Cerebellar nuclear complex (tissue), 1 donor: ENCODE data around the gene NPLOC4.
"Not testable (repeated sequence)": the region's sequence is repeated elsewhere in the genome, so short reads cannot be mapped to it uniquely, and the experiment has no call there.

ENCODE experiments used
- DNase-seq, 2 experiments: peaks; one replicate each; lab custom pipeline; 2025; lab: John Stamatoyannopoulos, UW

NPLOC4 gene

DNA sequence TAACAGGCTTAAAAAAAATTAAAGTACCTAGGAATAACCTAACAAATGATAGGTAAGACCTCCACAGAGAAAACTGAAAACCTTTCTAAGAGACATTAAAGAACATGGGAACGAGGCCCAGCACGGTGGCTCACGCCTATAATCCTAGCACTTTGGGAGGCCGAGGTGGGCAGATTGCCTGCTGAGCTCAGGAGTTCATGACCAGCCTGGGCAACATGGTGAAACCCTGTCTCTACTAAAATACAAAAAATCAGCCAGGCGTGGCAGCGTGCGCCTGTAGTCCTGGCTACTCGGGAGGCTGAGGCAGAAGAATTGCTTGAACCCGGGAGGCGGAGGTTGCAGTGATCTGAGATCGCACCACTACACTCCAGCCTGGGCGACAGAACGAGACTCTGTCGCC, 52.1 kb downstream of the NPLOC4 start:
- not testable (repeated sequence) for DNase-seq

DNA sequence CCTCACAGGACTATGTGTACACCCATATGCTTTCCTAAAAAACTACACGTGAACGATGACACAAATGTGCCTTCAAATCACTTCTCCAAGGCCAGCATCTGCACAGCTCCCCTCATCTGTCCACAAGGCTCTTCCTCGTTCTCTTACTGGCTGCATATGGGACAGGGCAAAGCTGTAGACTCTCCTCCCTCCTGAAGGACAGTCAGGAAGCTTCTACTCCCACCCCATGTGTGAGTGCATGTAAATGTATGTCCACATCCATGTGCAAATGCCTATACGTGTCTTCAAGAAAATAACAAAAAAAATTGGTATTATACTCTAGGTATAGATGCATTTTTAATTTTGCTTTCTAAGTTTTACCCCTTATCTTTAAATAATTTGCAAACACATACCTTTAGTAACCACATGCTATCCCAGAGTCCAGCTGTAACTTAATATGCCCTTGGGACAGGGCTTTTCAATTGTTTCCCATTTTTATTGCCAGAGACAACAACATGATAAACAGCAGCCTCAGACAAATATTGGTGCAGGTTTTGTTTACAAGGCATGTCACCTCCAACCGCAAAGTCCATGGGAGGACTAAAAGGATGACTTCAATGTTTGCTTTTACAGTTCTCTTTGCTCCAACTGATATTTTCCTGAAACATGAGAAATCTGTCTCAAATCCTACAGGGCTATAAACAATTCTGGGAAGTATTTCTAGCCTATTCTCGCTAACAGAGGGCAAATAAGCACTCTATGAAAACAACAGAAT, 53.1 kb downstream of the NPLOC4 start:
- DNase-seq = no peak

- no peak for DNase-seq
These were observed 54.2 kb downstream of the NPLOC4 start for GRCh38 chr17:81582749-81583148.

DNA sequence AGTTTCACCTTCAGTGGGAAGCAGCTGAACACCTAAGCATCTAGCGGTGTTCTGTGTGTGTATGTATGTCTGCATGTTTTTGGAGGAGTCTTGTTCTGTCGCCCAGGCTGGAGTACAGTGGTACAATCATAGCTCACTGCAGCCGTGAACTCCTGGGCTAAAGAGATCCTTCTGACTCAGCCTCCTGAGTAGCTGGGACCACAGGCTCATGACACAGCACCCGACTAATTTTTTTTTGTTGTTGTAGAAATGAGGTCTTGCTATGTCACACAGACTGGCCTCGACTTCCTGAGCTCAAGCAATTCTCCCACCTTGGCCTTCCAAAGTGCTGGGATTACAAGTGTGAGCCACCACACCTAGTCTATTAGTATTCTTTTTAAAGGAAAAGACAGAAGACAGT, 54.6 kb downstream of the NPLOC4 start:
- no peak for DNase-seq

DNA sequence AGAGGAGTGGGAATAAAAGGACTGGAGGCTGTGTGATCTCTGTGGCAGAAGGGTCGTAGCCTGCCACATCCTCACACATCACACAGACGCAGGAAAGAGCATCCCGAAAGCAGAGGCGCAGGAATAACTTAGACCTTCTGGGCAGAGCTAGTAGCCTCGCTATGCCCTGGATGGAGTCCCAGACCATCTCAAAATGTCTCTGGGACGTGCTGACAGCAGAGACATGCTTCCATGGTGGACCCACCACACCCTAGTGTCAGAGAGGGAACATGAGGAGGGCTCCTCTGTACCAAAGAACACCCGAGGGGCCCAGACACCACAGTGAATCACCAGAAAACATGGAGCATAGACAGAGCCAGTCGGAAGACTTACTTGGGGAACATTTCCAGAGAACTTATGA, 55.2 kb downstream of the NPLOC4 start:
- DNase-seq = no peak

DNA sequence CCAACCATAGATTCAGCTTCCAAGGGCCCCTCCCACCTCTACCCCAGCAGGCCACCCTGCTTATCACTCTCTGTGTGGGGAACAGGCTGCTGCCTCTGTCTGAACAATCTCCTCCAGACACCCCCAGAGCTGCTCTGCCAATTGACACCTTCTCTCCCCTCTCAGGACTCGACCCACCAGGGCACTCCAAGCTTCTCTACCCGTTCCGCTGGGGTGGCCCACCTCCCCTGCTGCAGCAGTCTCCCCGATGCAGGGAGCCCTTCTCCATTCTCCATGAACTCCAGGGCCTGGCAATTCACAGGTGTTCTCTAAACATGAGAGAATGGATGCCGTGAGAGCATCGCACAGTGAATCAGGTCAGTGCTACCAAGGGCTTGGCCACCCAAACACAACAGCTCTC, 56.4 kb downstream of the NPLOC4 start:
- DNase-seq = no peak

- no peak for DNase-seq
These were observed 57.0 kb downstream of the NPLOC4 start for GRCh38 chr17:81579821-81580321.

DNA sequence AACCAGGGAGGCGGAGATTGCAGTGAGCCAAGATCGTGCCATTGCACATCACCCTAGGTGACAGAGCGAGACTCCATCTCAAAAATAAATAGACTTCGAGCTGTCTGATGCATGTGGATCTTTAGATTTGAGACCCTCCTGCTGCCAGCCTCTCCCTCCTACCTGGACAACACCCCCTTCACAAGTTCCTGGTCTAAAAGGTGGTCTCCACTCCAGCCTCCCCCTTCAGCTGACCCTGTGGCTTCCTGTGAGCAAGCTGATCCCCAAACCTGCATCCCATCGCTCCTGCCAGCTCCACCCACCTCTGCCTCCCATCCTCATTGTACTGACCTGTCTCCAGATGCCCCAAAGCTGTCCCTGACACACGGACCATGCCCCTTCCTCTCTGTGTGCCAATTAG, 57.6 kb downstream of the NPLOC4 start:
- no peak for DNase-seq

GRCh38 chr17:81578561-81579225, 58.2 kb downstream of the NPLOC4 start:
- DNase-seq = no peak

DNA sequence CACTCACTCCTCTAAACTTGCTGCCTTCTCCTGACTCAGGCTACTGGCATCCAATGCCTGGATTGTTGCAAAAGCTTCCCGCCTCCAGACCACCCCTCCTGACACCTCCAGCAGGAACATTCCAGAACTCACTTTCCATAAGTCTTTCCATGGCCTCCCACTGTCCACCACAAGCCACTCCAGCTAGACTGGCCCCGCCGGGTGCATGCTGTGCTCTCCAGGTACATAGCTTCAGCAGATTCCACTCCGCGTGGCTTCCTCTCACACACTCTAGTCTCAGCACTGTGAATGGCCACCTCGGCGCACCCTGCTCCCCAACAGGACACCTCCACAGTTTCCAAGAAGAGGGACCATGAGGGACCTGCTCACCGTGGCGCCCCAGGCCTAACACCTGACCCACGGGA, 58.9 kb downstream of the NPLOC4 start:
- DNase-seq = no peak

DNA sequence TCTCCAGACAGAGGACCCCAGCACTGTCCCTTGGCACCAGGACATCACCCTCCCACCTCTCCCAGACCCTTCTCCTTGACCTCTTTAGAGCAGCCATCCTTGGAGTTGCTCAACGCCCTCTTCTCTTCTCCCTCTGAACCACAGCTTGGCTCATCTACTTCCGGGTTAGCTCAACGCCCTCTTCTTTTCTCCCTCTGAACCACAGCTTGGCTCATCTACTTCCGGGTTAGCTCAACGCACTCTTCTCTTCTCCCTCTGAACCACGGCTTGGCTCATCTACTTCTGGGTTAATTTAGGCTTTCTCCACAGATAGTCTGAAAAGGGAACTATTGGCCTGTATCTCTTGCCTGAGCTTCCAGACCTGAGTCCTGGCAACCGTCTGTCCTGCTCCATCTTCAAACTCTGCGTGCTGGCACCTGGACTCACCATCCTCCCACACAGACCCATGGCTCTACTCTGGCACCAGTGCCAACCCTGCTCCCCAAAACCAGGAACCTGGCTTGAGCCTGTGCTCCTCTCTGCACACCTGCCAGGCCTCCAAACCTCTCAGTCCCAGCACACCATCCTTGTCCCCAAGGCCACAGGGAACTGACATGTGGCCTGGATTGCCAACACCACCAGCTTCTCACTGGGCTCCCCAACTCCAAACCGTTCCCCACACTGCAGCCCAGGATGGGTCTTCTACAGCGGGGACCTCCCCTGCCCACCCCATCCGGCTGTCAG, 59.5 kb downstream of the NPLOC4 start:
- no peak for DNase-seq

DNA sequence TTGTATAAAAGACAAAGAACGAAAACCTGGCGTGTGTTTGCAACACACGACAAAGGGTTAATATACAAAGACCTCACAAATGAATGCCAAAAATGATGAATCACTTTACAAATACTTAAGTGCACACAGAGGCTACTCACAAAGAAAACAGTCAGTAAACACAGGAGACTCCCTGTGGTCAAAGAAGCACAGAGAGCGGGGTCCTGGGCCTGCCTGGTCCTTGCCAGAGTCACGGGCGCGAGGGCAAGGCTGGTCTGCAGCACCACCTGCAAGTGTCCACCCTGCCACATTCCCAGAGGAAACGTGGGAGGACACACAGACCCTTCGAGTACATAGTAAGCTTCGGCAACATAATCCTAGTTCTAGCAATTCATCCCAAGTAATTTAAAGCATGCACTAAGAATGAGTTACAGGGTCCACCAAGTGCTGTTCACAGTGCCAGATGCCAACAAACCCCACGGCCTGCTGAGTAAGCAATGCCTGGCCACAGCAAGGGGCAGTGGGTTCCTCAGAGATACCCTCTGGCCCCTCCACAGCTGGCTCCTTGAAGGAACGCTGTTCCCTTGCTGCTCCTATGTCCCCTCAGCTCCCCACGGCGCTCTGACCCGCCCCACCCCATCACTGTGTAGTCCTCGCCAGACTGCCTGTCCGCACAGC, 60.2 kb downstream of the NPLOC4 start:
- no peak for DNase-seq

DNA sequence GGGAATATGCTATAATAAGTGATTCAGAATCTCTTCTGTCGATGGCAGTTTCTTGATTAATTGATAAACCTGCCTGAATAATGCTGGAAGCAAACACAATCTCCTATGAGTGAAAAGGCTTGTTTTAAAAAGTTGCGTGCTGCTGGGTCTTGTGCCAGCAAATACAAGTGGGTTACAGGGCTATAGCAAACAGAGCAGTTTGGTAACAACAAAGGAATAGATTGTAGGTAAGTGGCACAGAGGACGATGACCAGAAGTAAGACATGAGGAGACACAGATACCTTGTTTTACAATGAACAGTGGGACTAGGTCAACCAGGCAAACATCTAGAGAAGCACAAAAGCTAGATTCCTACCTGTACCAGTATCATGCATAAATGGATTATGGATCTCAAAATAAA, 61.1 kb downstream of the NPLOC4 start:
- DNase-seq = no peak

GRCh38 chr17:81574643-81574956, 62.3 kb downstream of the NPLOC4 start:
- DNase-seq = no peak

- DNase-seq = no peak
These were observed 62.9 kb downstream of the NPLOC4 start for GRCh38 chr17:81573794-81574642.

GRCh38 chr17:81572563-81573168, 64.2 kb downstream of the NPLOC4 start:
- DNase-seq = no peak

DNA sequence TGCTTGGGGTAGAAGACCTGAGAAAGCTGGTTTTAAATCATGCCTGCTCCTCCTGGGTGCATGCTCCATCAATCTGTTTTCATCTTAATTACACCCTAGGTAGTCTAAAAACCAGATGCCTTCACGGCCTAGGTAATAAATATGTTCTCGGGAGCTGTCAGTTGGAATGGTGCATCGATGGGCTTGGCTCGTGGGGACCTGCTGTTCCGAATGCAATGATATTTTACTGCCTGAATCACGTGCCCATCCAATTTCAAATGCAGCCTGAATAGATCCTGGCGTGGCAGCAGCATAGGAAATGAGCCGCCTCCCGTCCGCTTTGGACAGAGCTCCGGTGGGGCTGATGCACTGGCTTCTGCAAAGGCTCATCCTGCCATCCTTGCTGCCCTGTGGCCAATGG, 65.9 kb downstream of the NPLOC4 start:
- no peak for DNase-seq

GRCh38 chr17:81569986-81570514, 66.9 kb downstream of the NPLOC4 start:
- no peak for DNase-seq

GRCh38 chr17:81568416-81568815, 68.5 kb downstream of the NPLOC4 start:
- DNase-seq = no peak

GRCh38 chr17:81567191-81567590, 69.7 kb downstream of the NPLOC4 start:
- no peak for DNase-seq
